Measurements from ENCODE around the gene LRRC25.
"Not testable (repeated sequence)": the region's sequence is repeated elsewhere in the genome, so short reads cannot be mapped to it uniquely, and the experiment has no call there.

The LRRC25 gene

DNA sequence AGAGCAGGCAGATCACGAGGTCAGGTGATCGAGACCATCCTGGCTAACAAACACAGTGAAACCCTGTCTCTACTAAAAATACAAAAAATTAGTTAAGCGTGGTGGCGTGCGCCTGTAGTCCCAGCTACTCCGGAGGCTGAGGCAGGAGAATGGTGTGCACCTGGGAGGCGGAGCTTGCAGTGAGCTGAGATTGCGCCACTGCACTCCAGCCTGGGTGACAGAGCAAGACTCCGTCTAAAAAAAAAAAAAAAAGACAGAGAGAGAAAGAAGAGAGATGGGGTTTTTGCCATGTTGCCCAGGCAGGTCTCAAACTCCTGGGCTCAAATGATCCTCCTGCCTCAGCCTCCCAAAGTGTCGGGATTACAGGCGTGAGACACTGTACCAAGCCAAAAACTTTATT is 8.3 kb upstream of the LRRC25 start:
- DNase-seq (ENCODE audit: low spot score), result not testable (repeated sequence)

- not testable (repeated sequence) for DNase-seq (ENCODE audit: low spot score)
Measured at GRCh38 chr19:18402455-18403248, 5.2 kb upstream of the LRRC25 start.

- peak; percentile 68 for DNase-seq (ENCODE audit: low spot score)
Measured at GRCh38 chr19:18401580-18402112, 4.2 kb upstream of the LRRC25 start.

DNA sequence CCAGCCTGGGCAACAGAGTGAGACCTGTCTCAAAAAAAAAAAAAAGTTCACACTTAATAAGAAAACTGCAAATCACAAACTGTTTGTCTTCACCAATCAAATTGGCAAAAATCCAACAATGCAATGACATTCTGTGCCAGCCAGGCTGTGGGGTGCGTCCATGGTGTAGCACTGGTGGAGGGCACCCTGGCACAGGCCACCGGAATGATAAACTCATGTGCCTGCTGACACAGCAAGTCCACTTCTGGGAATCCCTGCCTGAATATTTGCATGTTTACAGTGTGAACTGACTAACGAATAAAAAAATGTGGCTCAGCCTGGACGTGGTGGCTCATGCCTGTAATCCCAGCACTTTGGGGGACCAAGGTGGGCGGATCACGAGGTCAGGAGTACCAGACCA is 1.6 kb upstream of the LRRC25 start:
- no peak for DNase-seq (ENCODE audit: low spot score)

DNA sequence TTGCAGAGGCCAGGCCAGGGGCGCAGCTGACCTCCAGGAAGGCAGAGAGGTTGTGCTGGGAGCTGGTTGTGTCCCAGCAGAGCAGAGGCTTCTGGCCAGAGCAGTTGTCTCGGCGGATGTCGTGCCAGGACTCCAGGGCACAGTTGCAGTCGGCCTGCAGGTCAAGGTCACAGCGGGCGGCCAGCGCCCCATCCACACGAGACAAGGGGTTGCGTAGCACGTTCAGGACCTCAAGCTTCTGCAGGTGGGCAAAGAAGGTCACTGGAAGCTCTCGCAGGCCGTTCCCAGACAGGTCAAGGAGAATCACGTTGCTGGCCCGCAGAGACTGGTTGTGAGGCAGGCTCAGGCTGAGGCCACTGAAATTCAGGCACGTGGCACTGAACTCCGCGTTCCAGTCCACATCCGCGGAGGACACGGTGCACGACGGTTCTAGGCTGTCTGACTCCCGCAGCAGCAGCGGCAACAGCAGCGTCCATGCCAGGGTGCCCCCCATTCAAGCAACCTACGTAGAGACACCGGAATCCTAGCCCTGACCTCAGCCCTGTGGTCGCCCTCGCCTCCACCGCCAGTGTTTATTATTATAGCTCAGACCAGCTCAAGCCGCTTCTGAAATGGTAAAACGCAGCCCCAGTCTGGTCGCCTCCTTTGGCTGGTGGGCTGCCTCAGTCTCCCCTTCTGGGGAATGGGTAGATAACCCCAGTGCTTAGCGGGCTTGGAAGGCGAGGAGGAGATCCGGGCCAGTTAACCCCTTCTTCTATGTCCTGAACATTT is 766 bp downstream of the LRRC25 start:
- DNase-seq (ENCODE audit: low spot score), result no peak

DNA sequence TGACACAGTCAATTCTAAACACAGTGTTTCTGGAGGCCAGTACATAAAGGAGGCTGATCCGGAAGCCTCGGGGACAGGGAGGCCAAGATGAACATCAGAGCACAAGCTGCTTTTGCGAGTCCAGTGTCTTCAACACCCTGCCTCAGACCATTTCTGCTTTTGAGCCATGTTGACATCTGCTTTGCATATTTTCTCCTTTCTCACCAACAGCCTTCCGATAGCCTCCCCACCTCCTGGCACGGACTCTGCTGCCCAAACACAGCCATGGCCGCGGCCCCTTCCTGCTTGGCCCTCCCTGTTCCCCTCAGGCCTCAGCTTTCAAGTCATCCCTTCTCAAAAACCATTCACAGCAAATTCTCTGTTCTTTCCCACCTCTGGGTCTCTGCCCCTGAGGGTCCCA is 3.6 kb downstream of the LRRC25 start:
- DNase-seq (ENCODE audit: low spot score), result no peak

DNA sequence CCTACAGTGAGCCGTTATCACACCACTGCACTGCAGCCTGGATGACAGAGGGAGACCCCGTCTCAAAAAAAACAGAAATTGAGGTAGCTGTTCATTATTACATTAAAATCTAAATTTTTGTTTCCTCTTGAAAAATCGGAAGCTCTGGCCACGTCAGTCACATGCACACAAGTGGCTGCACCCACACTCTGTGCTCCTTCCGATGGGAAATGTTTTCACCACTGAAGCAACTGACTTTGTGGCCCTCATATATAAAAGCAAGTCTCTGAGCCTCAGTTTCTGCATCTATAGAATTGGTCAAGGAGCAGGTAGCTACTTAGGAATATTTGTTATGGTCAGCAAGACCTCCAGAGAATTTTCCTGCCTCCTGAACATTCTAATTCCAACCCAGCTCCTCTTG is 4.5 kb downstream of the LRRC25 start:
- no peak for DNase-seq (ENCODE audit: low spot score)

GRCh38 chr19:18392417-18392816 is 5.0 kb downstream of the LRRC25 start:
- DNase-seq (ENCODE audit: low spot score), result no peak

DNA sequence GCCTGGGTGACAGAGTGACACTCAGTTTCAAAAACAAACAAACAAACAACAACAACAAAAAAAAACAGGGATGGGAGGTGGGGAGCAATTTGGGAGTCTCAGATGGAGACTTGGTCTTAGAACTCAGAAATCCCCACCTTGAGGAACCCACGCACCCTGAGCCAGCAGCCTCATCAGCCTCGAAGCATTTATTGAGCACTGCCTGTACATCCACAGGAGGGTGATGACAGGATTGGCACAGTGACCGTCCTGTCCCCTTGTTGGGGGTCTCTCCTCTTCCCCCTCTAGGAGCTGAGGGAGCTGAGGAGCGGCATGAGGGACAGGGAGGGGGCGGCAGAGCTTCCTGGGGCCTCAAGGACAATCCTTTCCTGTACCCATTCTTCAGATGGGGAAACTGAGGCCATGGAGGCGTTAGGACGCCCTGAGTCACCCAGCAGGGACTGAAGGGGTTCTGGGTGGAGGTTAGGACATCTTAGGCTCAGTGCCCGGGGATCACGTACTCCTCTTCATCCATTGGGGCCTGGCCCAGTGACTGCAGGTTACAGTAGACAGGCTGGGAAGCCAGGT is 5.8 kb downstream of the LRRC25 start:
- no peak for DNase-seq (ENCODE audit: low spot score)

DNA sequence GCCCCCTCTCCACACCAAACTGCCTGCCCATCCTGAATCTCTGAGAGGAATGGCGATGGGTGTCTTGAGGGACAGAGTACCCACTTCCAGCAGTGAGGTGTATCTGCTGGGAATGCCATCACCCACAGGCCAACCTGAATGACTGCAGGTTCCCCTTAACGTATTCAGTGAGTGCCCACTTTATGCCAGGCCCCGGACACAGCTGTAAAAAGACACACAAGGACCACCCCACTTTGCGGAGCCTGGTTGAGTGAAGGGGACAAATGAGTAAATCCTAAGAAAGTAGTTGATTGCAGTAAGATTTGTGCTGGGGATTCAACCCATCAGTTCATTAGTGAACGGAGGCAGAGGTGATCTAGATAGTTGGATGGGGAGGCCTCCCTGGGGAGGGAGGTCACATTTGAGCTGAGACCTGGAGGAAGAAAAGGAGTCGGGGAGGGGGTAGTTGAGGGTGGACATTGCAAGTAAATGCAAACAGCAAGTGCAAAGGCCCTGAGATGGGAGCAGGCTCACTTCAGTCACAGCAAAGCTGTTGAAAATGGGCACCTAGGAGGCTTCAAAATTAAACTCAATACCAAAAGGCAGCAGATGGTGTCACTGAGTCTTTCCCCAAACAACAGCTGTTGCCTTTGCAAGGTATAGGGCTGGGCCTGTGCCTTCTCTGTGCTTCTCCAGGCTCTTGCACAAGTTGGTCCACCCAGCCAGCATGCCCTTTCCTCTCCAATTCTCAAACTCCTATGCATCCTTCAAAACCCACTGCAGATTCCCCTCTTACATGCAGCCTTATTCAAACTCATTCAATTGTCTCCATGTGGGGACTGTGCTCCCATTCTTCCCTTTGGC is 7.1 kb downstream of the LRRC25 start:
- peak; percentile 73 for DNase-seq (ENCODE audit: low spot score)

- DNase-seq (ENCODE audit: low spot score), result no peak
Measured at GRCh38 chr19:18389726-18390064, 7.7 kb downstream of the LRRC25 start.

DNA sequence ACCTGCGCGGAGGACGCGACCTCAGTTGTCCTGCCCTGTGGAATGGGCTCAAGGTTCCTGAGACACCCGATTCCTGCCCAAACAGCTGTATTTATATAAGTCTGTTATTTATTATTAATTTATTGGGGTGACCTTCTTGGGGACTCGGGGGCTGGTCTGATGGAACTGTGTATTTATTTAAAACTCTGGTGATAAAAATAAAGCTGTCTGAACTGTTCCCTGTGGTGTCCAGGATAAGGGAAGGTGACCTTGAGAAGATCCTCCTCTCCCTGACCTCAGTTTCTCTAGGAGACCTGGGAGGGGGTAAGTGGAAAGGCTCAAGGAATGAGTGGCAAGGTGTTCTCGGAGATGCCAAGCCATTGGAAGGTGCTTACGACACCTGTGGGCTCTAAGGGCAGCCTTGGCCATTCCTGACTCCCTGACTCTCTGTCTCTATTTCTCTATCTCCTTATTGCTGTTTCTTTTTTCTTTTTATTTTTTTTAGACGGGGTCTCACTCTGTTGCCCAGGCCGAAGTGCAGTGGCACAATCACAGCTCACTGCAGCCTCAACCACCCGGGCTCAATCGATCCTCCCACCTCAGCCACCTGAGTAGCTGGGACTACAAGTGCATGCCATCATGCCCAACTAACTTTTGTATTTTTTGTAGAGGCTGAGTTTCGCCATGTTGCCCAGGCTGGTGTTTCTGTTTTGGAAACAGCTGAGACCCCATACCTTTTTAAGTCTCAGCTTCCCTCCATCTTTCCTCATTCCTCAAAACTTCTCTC is 8.3 kb downstream of the LRRC25 start:
- no peak for DNase-seq (ENCODE audit: low spot score)

GRCh38 chr19:18388100-18388959 is 9.1 kb downstream of the LRRC25 start:
- peak; percentile 45 for DNase-seq (ENCODE audit: low spot score)

- no peak for DNase-seq (ENCODE audit: low spot score)
Measured at GRCh38 chr19:18386543-18387271, 10.7 kb downstream of the LRRC25 start.

DNA sequence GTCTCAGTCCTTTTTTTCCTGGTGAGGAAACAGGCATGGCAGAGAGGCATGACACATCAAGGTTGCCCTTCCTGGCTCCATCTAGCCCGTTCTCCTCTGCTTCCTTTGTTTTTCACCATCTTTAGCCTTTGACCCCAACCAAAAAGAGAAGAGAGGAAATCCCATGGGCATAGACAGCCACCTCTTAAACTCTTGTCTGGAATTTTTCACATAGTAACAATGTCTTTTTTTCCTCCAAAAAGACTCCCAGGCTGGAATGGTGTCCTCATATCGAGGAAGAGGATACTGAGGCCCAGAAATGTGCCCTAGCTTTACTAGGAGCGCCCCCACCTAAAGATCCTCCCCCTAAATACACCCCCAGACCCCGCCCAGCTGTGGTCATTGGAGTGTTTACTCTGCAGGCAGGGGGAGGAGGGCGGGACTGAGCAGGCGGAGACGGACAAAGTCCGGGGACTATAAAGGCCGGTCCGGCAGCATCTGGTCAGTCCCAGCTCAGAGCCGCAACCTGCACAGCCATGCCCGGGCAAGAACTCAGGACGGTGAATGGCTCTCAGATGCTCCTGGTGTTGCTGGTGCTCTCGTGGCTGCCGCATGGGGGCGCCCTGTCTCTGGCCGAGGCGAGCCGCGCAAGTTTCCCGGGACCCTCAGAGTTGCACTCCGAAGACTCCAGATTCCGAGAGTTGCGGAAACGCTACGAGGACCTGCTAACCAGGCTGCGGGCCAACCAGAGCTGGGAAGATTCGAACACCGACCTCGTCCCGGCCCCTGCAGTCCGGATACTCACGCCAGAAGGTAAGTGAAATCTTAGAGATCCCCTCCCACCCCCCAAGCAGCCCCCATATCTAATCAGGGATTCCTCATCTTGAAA is 11.5 kb downstream of the LRRC25 start, which contains the start of gene GDF15:
Gene GDF15, plus strand, starts transcription at position 484 of the 868 bp plus-strand sequence. Its CDS starts 32 bp downstream, at position 516.
- peak; percentile 86 for DNase-seq (ENCODE audit: low spot score)

DNA sequence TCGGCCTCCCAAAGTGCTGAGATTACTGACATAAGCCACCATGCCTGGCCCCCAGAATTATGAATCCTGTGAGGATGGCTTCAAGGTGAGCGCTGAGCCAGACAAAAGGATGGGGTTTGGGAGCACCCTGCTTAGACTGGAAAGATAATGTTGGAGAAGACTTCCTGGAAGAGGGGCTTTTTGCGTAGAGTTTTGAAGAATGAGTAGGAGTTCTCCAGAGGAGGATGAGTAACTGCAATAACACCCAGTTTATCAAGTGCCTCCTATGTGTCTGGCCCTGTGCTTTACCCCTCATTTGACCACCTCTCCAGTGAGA is 12.1 kb downstream of the LRRC25 start:
- DNase-seq (ENCODE audit: low spot score), result no peak

- DNase-seq (ENCODE audit: low spot score), result no peak
Measured at GRCh38 chr19:18384775-18385174, 12.6 kb downstream of the LRRC25 start.

DNA sequence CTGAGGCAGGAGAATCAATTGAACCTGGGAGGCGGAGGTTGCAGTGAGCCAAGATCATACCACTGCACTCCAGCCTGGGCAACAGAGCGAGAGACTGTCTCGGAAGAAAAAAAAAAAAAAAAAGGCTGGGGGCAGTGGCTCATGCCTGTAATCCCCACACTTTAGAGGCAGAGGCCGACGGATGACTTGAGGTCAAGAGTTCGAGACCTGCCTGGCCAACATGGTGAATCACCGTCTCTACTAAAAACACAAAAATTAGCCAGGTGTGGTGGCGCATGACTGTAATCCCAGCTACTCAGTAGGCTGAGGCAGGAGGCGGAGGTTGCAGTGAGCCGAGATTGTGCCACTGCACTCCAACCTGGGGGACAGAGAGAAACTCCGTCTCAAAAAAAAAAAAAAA is 13.8 kb downstream of the LRRC25 start:
- not testable (repeated sequence) for DNase-seq (ENCODE audit: low spot score)

DNA sequence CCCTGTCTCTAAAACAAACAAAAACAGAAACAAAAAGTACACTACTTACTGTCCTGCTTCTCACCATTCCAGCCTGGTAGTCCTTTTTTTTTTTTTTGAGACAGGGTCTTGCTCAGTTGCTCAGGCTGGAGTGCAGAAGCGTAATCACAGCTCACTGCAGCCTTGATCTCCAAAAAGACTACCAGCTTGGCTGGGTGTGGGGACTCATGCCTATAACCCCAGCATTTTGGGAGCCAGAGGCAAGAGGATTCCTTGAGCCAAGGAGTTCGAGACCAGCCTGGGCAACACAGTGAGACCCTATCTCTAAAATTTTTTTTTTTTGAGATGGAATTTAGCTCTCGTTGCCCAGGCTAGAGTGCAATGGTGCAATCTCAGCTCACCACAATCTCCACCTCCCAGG is 16.6 kb downstream of the LRRC25 start:
- no peak for DNase-seq (ENCODE audit: low spot score)
